Keratinocyte (primary cell): ENCODE results near the gene SCAP.

ENCODE experiments used
- CTCF ChIP-seq, 3 experiments: IDR thresholded peaks in 1 of 3; conservative IDR thresholded peaks in 1 of 3; optimal IDR thresholded peaks in 1 of 3; 2 replicates in 2 of 3; 3 replicates in 1 of 3; pipeline versions ENCODE3 to v1.5.1; 2011; ENCODE audit warnings: low read length in 3 of 3, mild to moderate bottlenecking in 3 of 3, moderate library complexity in 2 of 3, control low read depth in 1 of 3, inconsistent platforms in 1 of 3; ENCODE audit not compliant: insufficient read depth in 2 of 3; ENCODE audit errors: extremely low read depth in 1 of 3
- EZH2 ChIP-seq: IDR thresholded peaks from one replicate; pipeline ENCODE4 v1.6.1; 2012; ENCODE audit warnings: inconsistent platforms, mild to moderate bottlenecking, low read length, moderate library complexity

GRCh38 chr3:47441796-47442551 lies 33.8 kb downstream of the SCAP start:
- TF ChIP-seq CTCF (optimal IDR thresholded peaks at IDR 0.05 in 1 of 3, IDR thresholded peaks at IDR 0.05 in 1 of 3, conservative IDR thresholded peaks at IDR 0.05 in 1 of 3; ENCODE audit: extremely low read depth in 1 of 3, insufficient read depth in 2 of 3, low read length in 3 of 3) (no peak), EZH2 (no peak)
